ENCODE results near the gene ZCCHC8. TPM values are rescaled to one million over a fixed set of nuclear protein-coding genes. Genes with fewer than 3 reads are reported as not detected.
"Not testable (repeated sequence)": the region's sequence is repeated elsewhere in the genome, so short reads cannot be mapped to it uniquely, and the experiment has no call there.

The ZCCHC8 gene
- total and polyA plus RNA-seq, 2 donors (not counting 1 experiment from before 2014, with no cell fraction given): 10.9 to 23.8 TPM

- no peak overlapping the region for H3K9ac ChIP-seq (ENCODE audit: insufficient read depth, low read length)
- H3K9me3 ChIP-seq (ENCODE audit: control insufficient read depth, insufficient read depth, low read depth, low read length): no peaks in the 10 kb centered on the region
- no peaks in the 10 kb centered on the region for H3K27me3 ChIP-seq (ENCODE audit: control insufficient read depth, insufficient read depth, low read length)
- H3K4me1 ChIP-seq (ENCODE audit: control insufficient read depth, extremely low read depth, insufficient read depth, low read length): no peaks in the 10 kb centered on the region
- H3K4me2 ChIP-seq (ENCODE audit: extremely low read depth, insufficient read depth, low read length): no peak overlapping the region
- H2AFZ ChIP-seq (ENCODE audit: low read length): no peak overlapping the region
- no peaks in the 10 kb centered on the region for H4K20me1 ChIP-seq (ENCODE audit: control insufficient read depth, extremely low read depth, insufficient read depth, low read length)
- H3K36me3 ChIP-seq (ENCODE audit: control insufficient read depth, insufficient read depth, low read length): peaks cover 8% of the 10 kb centered on the region
- H3K4me3 ChIP-seq (replicated peaks in 1 of 4; ENCODE audit: control extremely low read depth in 1 of 4, insufficient read depth in 1 of 4, low read depth in 3 of 4, low read length in 4 of 4): no peak overlapping the region
- peaks cover 1% of the 10 kb centered on the region for H3K79me2 ChIP-seq (ENCODE audit: control insufficient read depth, insufficient read depth, low read length)
- H3K27ac ChIP-seq (ENCODE audit: insufficient read depth, low read length): no peak overlapping the region
- DNase-seq (ENCODE audit: low read depth in 2 of 2): no peak
- TF ChIP-seq CTCF (conservative IDR thresholded peaks at IDR 0.05 in 1 of 2, IDR thresholded peaks at IDR 0.05 in 1 of 2; ENCODE audit: low read depth in 1 of 2, low read length in 2 of 2) (no peak), EZH2 (IDR thresholded peaks at IDR 0.05; ENCODE audit: low read length, missing control alignments) (no peak)
These were observed 13.8 kb downstream of the ZCCHC8 start for GRCh38 chr12:122486805-122487426.

DNA sequence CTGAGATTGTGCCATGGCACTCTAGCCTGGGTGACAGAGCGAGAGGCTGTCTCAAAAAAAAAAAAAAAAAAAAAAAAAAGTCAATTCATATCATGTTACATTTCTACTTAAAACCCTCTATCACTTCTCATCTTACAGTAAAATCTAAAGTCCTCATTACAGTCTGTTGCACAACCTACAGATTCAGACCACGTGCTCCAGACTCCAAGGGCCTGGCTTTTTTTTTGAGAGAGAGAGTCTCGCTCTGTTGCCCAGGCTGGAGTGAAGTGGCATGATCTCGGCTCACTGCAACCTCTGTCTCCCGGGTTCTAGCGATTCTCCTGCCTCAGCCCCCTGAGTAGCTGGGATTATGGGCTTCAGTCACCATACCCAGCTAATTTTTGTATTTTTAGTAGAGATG lies 14.4 kb downstream of the ZCCHC8 start:
- H4K20me1 ChIP-seq (ENCODE audit: control insufficient read depth, extremely low read depth, insufficient read depth, low read length); H3K27me3 ChIP-seq (ENCODE audit: control insufficient read depth, insufficient read depth, low read length); H3K9me3 ChIP-seq (ENCODE audit: control insufficient read depth, insufficient read depth, low read depth, low read length); H3K4me2 ChIP-seq (ENCODE audit: extremely low read depth, insufficient read depth, low read length); H3K4me3 ChIP-seq (replicated peaks in 1 of 4; ENCODE audit: control extremely low read depth in 1 of 4, insufficient read depth in 1 of 4, low read depth in 3 of 4, low read length in 4 of 4); H3K4me1 ChIP-seq (ENCODE audit: control insufficient read depth, extremely low read depth, insufficient read depth, low read length); H3K27ac ChIP-seq (ENCODE audit: insufficient read depth, low read length); H3K79me2 ChIP-seq (ENCODE audit: control insufficient read depth, insufficient read depth, low read length); H3K9ac ChIP-seq (ENCODE audit: insufficient read depth, low read length); H2AFZ ChIP-seq (ENCODE audit: low read length); H3K36me3 ChIP-seq (ENCODE audit: control insufficient read depth, insufficient read depth, low read length): not testable (repeated sequence)
- DNase-seq (ENCODE audit: low read depth in 2 of 2): peak; percentile 47 to 81

GRCh38 chr12:122484385-122484784 lies 16.3 kb downstream of the ZCCHC8 start:
- H3K27me3 ChIP-seq (ENCODE audit: control insufficient read depth, insufficient read depth, low read length); H3K4me2 ChIP-seq (ENCODE audit: extremely low read depth, insufficient read depth, low read length); H3K9me3 ChIP-seq (ENCODE audit: control insufficient read depth, insufficient read depth, low read depth, low read length); H3K27ac ChIP-seq (ENCODE audit: insufficient read depth, low read length); H4K20me1 ChIP-seq (ENCODE audit: control insufficient read depth, extremely low read depth, insufficient read depth, low read length); H3K79me2 ChIP-seq (ENCODE audit: control insufficient read depth, insufficient read depth, low read length); H3K4me1 ChIP-seq (ENCODE audit: control insufficient read depth, extremely low read depth, insufficient read depth, low read length); H3K4me3 ChIP-seq (replicated peaks in 1 of 4; ENCODE audit: control extremely low read depth in 1 of 4, insufficient read depth in 1 of 4, low read depth in 3 of 4, low read length in 4 of 4); DNase-seq (ENCODE audit: low read depth in 2 of 2); H2AFZ ChIP-seq (ENCODE audit: low read length); H3K9ac ChIP-seq (ENCODE audit: insufficient read depth, low read length): not testable (repeated sequence)
- peaks cover 11% of the 10 kb centered on the region for H3K36me3 ChIP-seq (ENCODE audit: control insufficient read depth, insufficient read depth, low read length)

- Histone ChIP-seq H3K27ac (ENCODE audit: insufficient read depth, low read length) (no peak overlapping the region), H3K9ac (ENCODE audit: insufficient read depth, low read length) (no peak overlapping the region), H2AFZ (ENCODE audit: low read length) (no peak overlapping the region), H3K36me3 (ENCODE audit: control insufficient read depth, insufficient read depth, low read length) (peaks cover 11% of the 10 kb centered on the region), H3K4me1 (ENCODE audit: control insufficient read depth, extremely low read depth, insufficient read depth, low read length) (no peaks in the 10 kb centered on the region), H3K27me3 (ENCODE audit: control insufficient read depth, insufficient read depth, low read length) (no peaks in the 10 kb centered on the region), H3K4me3 (replicated peaks in 1 of 4; ENCODE audit: control extremely low read depth in 1 of 4, insufficient read depth in 1 of 4, low read depth in 3 of 4, low read length in 4 of 4) (no peak overlapping the region), H3K9me3 (ENCODE audit: control insufficient read depth, insufficient read depth, low read depth, low read length) (no peaks in the 10 kb centered on the region), H3K79me2 (ENCODE audit: control insufficient read depth, insufficient read depth, low read length) (no peaks in the 10 kb centered on the region), H3K4me2 (ENCODE audit: extremely low read depth, insufficient read depth, low read length) (no peak overlapping the region), H4K20me1 (ENCODE audit: control insufficient read depth, extremely low read depth, insufficient read depth, low read length) (no peaks in the 10 kb centered on the region)
- DNase-seq (ENCODE audit: low read depth in 2 of 2): no peak
- no peak for TF ChIP-seq EZH2 (IDR thresholded peaks at IDR 0.05; ENCODE audit: low read length, missing control alignments)
- no peak for TF ChIP-seq CTCF (conservative IDR thresholded peaks at IDR 0.05 in 1 of 2, IDR thresholded peaks at IDR 0.05 in 1 of 2; ENCODE audit: low read depth in 1 of 2, low read length in 2 of 2)
These were observed 16.8 kb downstream of the ZCCHC8 start for GRCh38 chr12:122483969-122484368.

Measured in fibroblast of lung (primary cell).